HEK293 (cell line): ENCODE data around the gene PTPN3.

Experiments used
- CTCF ChIA-PET: fragments of 350-600 bp; formaldehyde crosslinking; extraction: SDS; loops from one replicate; lab custom pipeline; 2021; ENCODE audit warnings: antibody characterized with exemption; lab: Yijun Ruan, JAX
- POLR2A ChIA-PET: fragments of 300-600 bp; formaldehyde crosslinking; extraction: SDS; loops from one replicate; lab custom pipeline; 2020; ENCODE audit warnings: antibody characterized with exemption, inconsistent platforms; lab: Yijun Ruan, JAX
- H3K27ac ChIP-seq: fragments of 200-500 bp; sonication (Bioruptor generic); 2 replicates; pipeline ENCODE4 v1.5.1; 2014; ENCODE audit warnings: low read depth, low read length, control low read depth, inconsistent platforms; ENCODE audit errors: extremely low read depth
- H3K36me3 ChIP-seq, 2 experiments: fragments of 200-500 bp in 1 of 2; sonication (Bioruptor generic) in 1 of 2; 1 replicate in 1 of 2; 2 replicates in 1 of 2; pipeline ENCODE4 v1.5.1; 2014 to 2017; ENCODE audit warnings: inconsistent platforms in 2 of 2, low read length in 2 of 2; ENCODE audit not compliant: control insufficient read depth in 2 of 2, insufficient read depth in 1 of 2
- H3K4me1 ChIP-seq: fragments of 200-500 bp; sonication (Bioruptor generic); 2 replicates; pipeline ENCODE4 v1.5.1; 2014; ENCODE audit warnings: mild to moderate bottlenecking, low read length, inconsistent platforms; ENCODE audit not compliant: control insufficient read depth, insufficient read depth
- H3K4me3 ChIP-seq: 2 replicates; pipeline ENCODE4 v1.5.1; 2011; ENCODE audit warnings: low read depth, mild to moderate bottlenecking, control low read depth, low read length, moderate library complexity
- H3K9me3 ChIP-seq: fragments of 200-500 bp; sonication (Bioruptor generic); 2 replicates; pipeline ENCODE4 v1.5.1; 2014; ENCODE audit warnings: low read depth, low read length, inconsistent platforms; ENCODE audit not compliant: control insufficient read depth, insufficient read depth
- KLF10 ChIP-seq: fragments of 450-650 bp; IDR thresholded peaks from 2 replicates; pipeline ENCODE4 v1.5.1; 2018; ENCODE audit warnings: missing biosample characterization, mild to moderate bottlenecking, missing genetic modification characterization
- REPIN1 ChIP-seq: fragments of 450-650 bp; formaldehyde crosslinking; IDR thresholded peaks from 2 replicates; pipeline ENCODE4 v1.5.1; 2017; ENCODE audit warnings: missing biosample characterization, missing genetic modification characterization, low read depth
- SALL2 ChIP-seq: fragments of 450-650 bp; formaldehyde crosslinking; IDR thresholded peaks from 2 replicates; pipeline ENCODE4 v1.5.0; 2017; ENCODE audit warnings: missing biosample characterization, mild to moderate bottlenecking, missing genetic modification characterization, borderline replicate concordance
- SCRT1 ChIP-seq: fragments of 450-650 bp; formaldehyde crosslinking; IDR thresholded peaks from 2 replicates; pipeline ENCODE4 v1.5.1; 2016; ENCODE audit warnings: missing biosample characterization, missing genetic modification characterization, borderline replicate concordance
- ZBTB20 ChIP-seq: fragments of 450-650 bp; formaldehyde crosslinking; IDR thresholded peaks from 2 replicates; pipeline ENCODE4 v1.5.1; 2016; ENCODE audit warnings: missing biosample characterization, missing genetic modification characterization
- ZEB2 ChIP-seq: fragments of 450-650 bp; formaldehyde crosslinking; IDR thresholded peaks from 2 replicates; pipeline ENCODE4 v1.5.1; 2016; ENCODE audit warnings: missing biosample characterization, missing genetic modification characterization
- ZFHX2 ChIP-seq: fragments of 450-650 bp; formaldehyde crosslinking; conservative IDR thresholded peaks from 2 replicates; pipeline ENCODE4 v1.5.1; 2016; ENCODE audit warnings: missing biosample characterization, missing genetic modification characterization
- ZFP3 ChIP-seq: fragments of 450-650 bp; formaldehyde crosslinking; IDR thresholded peaks from 2 replicates; pipeline ENCODE4 v1.5.1; 2016; ENCODE audit warnings: low read depth, missing biosample characterization, missing genetic modification characterization
- ZNF146 ChIP-seq: fragments of 450-650 bp; formaldehyde crosslinking; IDR thresholded peaks from 2 replicates; pipeline ENCODE4 v1.5.1; 2016; ENCODE audit warnings: missing biosample characterization, missing genetic modification characterization
- ZNF274 ChIP-seq, 2 experiments: fragments of 200-500 bp in 1 of 2; fragments of 450-650 bp in 1 of 2; sonication (Bioruptor generic) in 1 of 2; formaldehyde crosslinking in 1 of 2; IDR thresholded peaks; 2 replicates each; pipeline versions ENCODE4 v1.5.1 to v1.6.1; 2014 to 2016; ENCODE audit warnings: borderline replicate concordance in 1 of 2, inconsistent platforms in 1 of 2, low read length in 1 of 2, missing biosample characterization in 1 of 2, missing genetic modification characterization in 1 of 2
- ZNF341 ChIP-seq: fragments of 450-650 bp; formaldehyde crosslinking; IDR thresholded peaks from 2 replicates; pipeline ENCODE4; 2016; ENCODE audit warnings: low read depth, missing biosample characterization, missing genetic modification characterization
- ZNF658 ChIP-seq: fragments of 450-650 bp; formaldehyde crosslinking; IDR thresholded peaks from 2 replicates; pipeline ENCODE4; 2016; ENCODE audit warnings: missing biosample characterization, missing genetic modification characterization
- ZNF707 ChIP-seq: fragments of 450-650 bp; formaldehyde crosslinking; IDR thresholded peaks from 2 replicates; pipeline ENCODE4 v1.5.1; 2016; ENCODE audit warnings: missing biosample characterization, missing genetic modification characterization
- TF ChIP-seq, protein P1 (sequence below): fragments of 450-650 bp; formaldehyde crosslinking; IDR thresholded peaks from 2 replicates; pipeline ENCODE4 v1.5.1; 2016; ENCODE audit warnings: missing biosample characterization, missing genetic modification characterization
- TF ChIP-seq, protein P2 (sequence below): fragments of 450-650 bp; formaldehyde crosslinking; IDR thresholded peaks from 2 replicates; pipeline ENCODE4 v1.5.1; 2016; ENCODE audit warnings: missing biosample characterization, missing genetic modification characterization
- TF ChIP-seq, protein P3 (sequence below): fragments of 450-650 bp; formaldehyde crosslinking; IDR thresholded peaks from 2 replicates; pipeline ENCODE4 v1.5.1; 2016; ENCODE audit warnings: missing biosample characterization, missing genetic modification characterization

The PTPN3 gene

DNA sequence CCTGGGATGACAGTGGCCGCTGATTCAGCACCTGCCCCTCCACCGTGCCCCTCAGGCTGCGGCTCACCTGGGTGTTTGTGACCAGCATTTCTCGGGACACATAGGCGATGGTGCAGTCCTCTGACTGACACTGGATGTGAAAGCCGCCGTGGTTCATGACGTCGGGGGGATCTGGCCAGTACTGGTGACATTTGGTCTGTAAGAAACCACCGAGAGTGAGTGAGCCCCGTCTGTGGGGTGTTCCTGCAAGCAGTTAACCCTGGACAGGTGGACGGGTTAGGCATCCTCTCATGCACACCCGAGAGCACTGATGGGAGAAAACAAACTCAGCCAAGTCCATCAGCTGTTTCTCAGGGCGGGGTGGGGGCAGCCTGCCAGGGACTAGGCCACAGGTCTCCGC lies 114.8 kb downstream of the PTPN3 start (continued):
- TF ChIP-seq, protein P1, sequence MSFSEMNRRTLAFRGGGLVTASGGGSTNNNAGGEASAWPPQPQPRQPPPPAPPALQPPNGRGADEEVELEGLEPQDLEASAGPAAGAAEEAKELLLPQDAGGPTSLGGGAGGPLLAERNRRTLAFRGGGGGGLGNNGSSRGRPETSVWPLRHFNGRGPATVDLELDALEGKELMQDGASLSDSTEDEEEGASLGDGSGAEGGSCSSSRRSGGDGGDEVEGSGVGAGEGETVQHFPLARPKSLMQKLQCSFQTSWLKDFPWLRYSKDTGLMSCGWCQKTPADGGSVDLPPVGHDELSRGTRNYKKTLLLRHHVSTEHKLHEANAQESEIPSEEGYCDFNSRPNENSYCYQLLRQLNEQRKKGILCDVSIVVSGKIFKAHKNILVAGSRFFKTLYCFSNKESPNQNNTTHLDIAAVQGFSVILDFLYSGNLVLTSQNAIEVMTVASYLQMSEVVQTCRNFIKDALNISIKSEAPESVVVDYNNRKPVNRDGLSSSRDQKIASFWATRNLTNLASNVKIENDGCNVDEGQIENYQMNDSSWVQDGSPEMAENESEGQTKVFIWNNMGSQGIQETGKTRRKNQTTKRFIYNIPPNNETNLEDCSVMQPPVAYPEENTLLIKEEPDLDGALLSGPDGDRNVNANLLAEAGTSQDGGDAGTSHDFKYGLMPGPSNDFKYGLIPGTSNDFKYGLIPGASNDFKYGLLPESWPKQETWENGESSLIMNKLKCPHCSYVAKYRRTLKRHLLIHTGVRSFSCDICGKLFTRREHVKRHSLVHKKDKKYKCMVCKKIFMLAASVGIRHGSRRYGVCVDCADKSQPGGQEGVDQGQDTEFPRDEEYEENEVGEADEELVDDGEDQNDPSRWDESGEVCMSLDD, result no peak
- no peak for TF ChIP-seq ZNF707 (tag by site-specific recombination)
- TF ChIP-seq, all 188 proteins: peak for 0

DNA sequence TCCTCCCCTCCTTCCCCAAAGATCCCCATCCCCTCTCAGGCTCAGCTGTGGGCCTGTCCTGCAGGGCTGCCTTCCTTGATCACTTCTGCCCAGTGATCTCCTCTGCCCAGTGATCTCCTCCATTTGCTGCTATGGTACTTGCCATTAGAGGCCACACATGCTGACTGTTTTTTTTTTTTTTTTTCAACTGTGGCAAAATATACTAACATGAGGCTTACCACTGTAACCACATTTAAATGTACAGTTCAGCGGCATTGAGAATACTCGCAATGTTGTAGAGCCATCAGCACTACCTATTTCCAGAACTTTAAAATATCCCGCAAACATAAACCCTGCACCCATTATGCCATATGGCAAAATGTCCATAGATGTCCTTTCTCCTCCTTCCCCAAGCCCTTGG lies 115.5 kb downstream of the PTPN3 start:
- CTCF ChIA-PET, result no interaction called here
- TF ChIP-seq, protein P2, sequence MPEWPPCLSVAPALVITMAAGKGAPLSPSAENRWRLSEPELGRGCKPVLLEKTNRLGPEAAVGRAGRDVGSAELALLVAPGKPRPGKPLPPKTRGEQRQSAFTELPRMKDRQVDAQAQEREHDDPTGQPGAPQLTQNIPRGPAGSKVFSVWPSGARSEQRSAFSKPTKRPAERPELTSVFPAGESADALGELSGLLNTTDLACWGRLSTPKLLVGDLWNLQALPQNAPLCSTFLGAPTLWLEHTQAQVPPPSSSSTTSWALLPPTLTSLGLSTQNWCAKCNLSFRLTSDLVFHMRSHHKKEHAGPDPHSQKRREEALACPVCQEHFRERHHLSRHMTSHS (tag by site-specific recombination), result no peak
- TF ChIP-seq ZNF341 (tag by site-specific recombination) (no peak), ZFP3 (tag by site-specific recombination) (no peak), ZNF707 (tag by site-specific recombination) (no peak), ZBTB20 (tag by site-specific recombination) (no peak)

DNA sequence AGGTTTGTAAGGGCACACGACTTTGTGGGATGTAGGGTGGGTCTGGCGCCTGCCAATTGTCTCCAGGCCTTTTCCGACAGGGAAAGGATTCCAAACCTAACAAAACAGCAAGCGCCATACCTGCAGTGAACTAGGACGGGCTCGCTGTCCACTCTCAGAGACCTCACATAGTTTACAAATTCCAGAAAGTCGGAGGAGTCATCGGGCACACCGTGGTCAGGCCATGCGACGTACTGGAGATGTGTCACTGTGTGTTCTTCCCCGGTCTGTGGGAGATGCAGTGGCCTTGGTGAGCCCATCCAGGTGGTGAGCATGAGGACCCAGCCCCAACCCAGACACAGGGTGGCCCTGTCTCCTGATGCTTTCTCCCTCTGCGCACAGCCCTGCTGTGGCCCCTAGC lies 115.9 kb downstream of the PTPN3 start:
- TF ChIP-seq ZNF274 (IDR thresholded peaks at IDR 0.05; ENCODE audit: low read length), result no peak
- no peak for TF ChIP-seq ZNF274 (tag by site-specific recombination; IDR thresholded peaks at IDR 0.05; ENCODE audit: borderline replicate concordance)
- TF ChIP-seq KLF10 (tag by site-specific recombination), result no peak
- no peak for TF ChIP-seq ZNF146 (tag by site-specific recombination)
- TF ChIP-seq, protein P3, sequence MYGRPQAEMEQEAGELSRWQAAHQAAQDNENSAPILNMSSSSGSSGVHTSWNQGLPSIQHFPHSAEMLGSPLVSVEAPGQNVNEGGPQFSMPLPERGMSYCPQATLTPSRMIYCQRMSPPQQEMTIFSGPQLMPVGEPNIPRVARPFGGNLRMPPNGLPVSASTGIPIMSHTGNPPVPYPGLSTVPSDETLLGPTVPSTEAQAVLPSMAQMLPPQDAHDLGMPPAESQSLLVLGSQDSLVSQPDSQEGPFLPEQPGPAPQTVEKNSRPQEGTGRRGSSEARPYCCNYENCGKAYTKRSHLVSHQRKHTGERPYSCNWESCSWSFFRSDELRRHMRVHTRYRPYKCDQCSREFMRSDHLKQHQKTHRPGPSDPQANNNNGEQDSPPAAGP (tag by site-specific recombination), result no peak
- no peak for TF ChIP-seq SALL2 (tag by site-specific recombination)
- TF ChIP-seq SCRT1 (tag by site-specific recombination), result no peak
- TF ChIP-seq ZNF658, result no peak
- no peak for TF ChIP-seq REPIN1 (tag by site-specific recombination)
- TF ChIP-seq ZEB2 (tag by site-specific recombination), result no peak
- no peak for TF ChIP-seq ZFHX2
- Histone ChIP-seq H3K36me3 (peaks cover 0 to 80% of the 10 kb centered on the region in 2 experiments; a peak in 1 of 3 replicates), H3K9me3 (no peaks in the 10 kb centered on the region), H3K4me3 (no peak overlapping the region), H3K27ac (no peak overlapping the region), H3K4me1 (no peaks in the 10 kb centered on the region)
- POLR2A ChIA-PET, result no interaction called here
- CTCF ChIA-PET, result interaction anchor here (1.0 kb wide), 1 partner anchor 59 kb away, joined by 4 read pairs; no protein-coding TSS in a partner anchor

More for the DNA sequence above, 115.5 kb downstream of the PTPN3 start:
- Histone ChIP-seq H3K4me3 (no peak overlapping the region), H3K36me3 (peaks cover 0 to 84% of the 10 kb centered on the region in 2 experiments; a peak in 1 of 3 replicates), H3K27ac (no peak overlapping the region), H3K4me1 (no peaks in the 10 kb centered on the region), H3K9me3 (no peaks in the 10 kb centered on the region)
- POLR2A ChIA-PET, result no interaction called here
